Osteoblast (primary cell): Measurements from ENCODE around the gene MLIP. TPM values are rescaled to one million over a fixed set of nuclear protein-coding genes. Genes with fewer than 3 reads are reported as not detected.

Source experiments
- DNase-seq: peaks from one replicate; pipeline ENCODE4 v3.0.0; 2011; ENCODE audit warnings: low spot score, mixed read lengths; ENCODE audit not compliant: insufficient read length; ENCODE audit errors: missing footprints
- H2AFZ ChIP-seq: 2 replicates; pipeline ENCODE4 v1.6.0; 2011; ENCODE audit warnings: mild to moderate bottlenecking, low read length
- H3K27ac ChIP-seq: 2 replicates; pipeline ENCODE4 v1.5.1; 2011; ENCODE audit warnings: mild to moderate bottlenecking, low read depth, low read length, moderate library complexity
- H3K27me3 ChIP-seq: 2 replicates; pipeline ENCODE4 v1.6.0; 2012; ENCODE audit warnings: mild to moderate bottlenecking, control low read depth, inconsistent platforms, low read length, moderate library complexity; ENCODE audit not compliant: insufficient read depth
- H3K36me3 ChIP-seq: 2 replicates; pipeline ENCODE4 v1.5.1; 2011; ENCODE audit warnings: mild to moderate bottlenecking, low read length, control low read depth, moderate library complexity; ENCODE audit not compliant: insufficient read depth
- H3K4me1 ChIP-seq: 2 replicates; pipeline ENCODE4 v1.5.1; 2011; ENCODE audit warnings: mild to moderate bottlenecking, low read length, control low read depth, moderate library complexity; ENCODE audit not compliant: insufficient read depth
- H3K4me2 ChIP-seq: 2 replicates; pipeline ENCODE4 v1.6.0; 2011; ENCODE audit warnings: mild to moderate bottlenecking, low read length; ENCODE audit not compliant: insufficient read depth
- H3K4me3 ChIP-seq: fragments of 200-600 bp; sonication (generic); 3 replicates; pipeline ENCODE4 v1.5.1; 2012; ENCODE audit warnings: mild to moderate bottlenecking, low read length, inconsistent platforms; ENCODE audit not compliant: insufficient read depth
- H3K79me2 ChIP-seq: 2 replicates; pipeline ENCODE4 v1.6.0; 2012; ENCODE audit warnings: mild to moderate bottlenecking, low read length, control low read depth, inconsistent platforms; ENCODE audit not compliant: insufficient read depth
- H3K9me3 ChIP-seq: 2 replicates; pipeline ENCODE4 v1.5.1; 2011; ENCODE audit warnings: low read depth, low read length, control low read depth
- H4K20me1 ChIP-seq: 2 replicates; pipeline ENCODE4 v1.6.0; 2012; ENCODE audit warnings: mild to moderate bottlenecking, low read length, control low read depth; ENCODE audit not compliant: insufficient read depth
- CTCF ChIP-seq: IDR thresholded peaks from 2 replicates; pipeline ENCODE4 v1.5.1; 2011; ENCODE audit warnings: mild to moderate bottlenecking, low read depth, low read length, moderate library complexity; ENCODE audit errors: extremely low read depth
- total RNA-seq: library from RNA; depleted of rRNA; stranded (reverse); fragments of >200 nt; gene quantifications from 2 replicates; pipeline ENCODE4 v1.2.3, GENCODE V29; 2012

Gene MLIP
- total RNA-seq, 1 donor = 0.36 TPM

GRCh38 chr6:54285595-54285994 is 174.4 kb downstream of the MLIP start:
- H3K4me3 ChIP-seq = no peak overlapping the region
- no peak for TF ChIP-seq CTCF
- no peak overlapping the region for H3K4me2 ChIP-seq
- no peaks in the 10 kb centered on the region for H3K79me2 ChIP-seq
- no peaks in the 10 kb centered on the region for H4K20me1 ChIP-seq
- no peaks in the 10 kb centered on the region for H3K9me3 ChIP-seq
- no peaks in the 10 kb centered on the region for H3K27me3 ChIP-seq
- H3K36me3 ChIP-seq = no peaks in the 10 kb centered on the region
- no peak overlapping the region for H3K27ac ChIP-seq
- DNase-seq = no peak
- no peak overlapping the region for H2AFZ ChIP-seq
- peaks cover 17% of the 10 kb centered on the region for H3K4me1 ChIP-seq

DNA sequence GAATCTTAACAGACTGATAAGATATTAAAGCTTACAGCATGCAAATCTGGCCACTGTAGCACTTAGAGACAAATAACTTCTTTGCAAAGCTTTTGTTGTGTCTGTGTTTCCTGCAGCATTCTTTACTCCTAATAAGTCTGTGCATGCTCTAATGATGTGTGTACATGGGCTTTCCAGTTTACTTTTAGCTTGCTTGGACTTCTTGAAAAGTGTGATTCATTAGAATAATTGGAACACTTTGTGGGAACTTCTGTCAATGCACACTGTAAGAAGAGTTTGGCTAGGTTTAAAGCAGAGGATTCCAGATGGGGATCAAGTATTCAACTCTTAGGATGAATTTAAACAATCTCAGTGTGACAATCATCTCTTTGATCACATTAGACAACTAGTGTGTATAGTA is 174.9 kb downstream of the MLIP start:
- no peak for DNase-seq
- no peaks in the 10 kb centered on the region for H3K36me3 ChIP-seq
- TF ChIP-seq CTCF = no peak
- H3K4me3 ChIP-seq = no peak overlapping the region
- peak overlapping the region; percentile 15 for H2AFZ ChIP-seq
- no peaks in the 10 kb centered on the region for H3K9me3 ChIP-seq
- H3K4me2 ChIP-seq = no peak overlapping the region
- peaks cover 22% of the 10 kb centered on the region for H3K4me1 ChIP-seq
- no peaks in the 10 kb centered on the region for H3K79me2 ChIP-seq
- no peaks in the 10 kb centered on the region for H4K20me1 ChIP-seq
- H3K27ac ChIP-seq = no peak overlapping the region
- H3K27me3 ChIP-seq = no peaks in the 10 kb centered on the region

DNA sequence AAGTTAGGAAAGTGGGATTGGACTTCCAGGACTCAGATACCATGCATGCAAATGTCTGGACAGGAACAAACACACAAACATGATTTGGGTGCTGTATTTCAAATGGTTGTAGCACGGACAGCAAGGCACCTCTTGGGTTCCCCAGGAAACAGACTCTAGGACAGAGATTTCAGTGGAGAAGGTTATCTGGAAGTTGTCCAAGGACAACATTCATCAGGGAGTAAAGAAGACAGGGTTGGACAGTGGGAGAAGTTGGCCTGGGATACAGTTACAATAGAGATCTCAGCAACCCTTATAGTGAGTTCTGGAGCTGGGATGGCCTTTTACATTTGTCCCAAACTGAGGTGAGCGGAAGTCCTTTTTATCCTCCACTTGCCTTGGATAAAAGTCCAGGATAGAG is 177.2 kb downstream of the MLIP start:
- Histone ChIP-seq H2AFZ (no peak overlapping the region), H3K4me1 (peaks cover 17% of the 10 kb centered on the region), H3K27me3 (no peaks in the 10 kb centered on the region), H3K4me2 (no peak overlapping the region), H3K27ac (no peak overlapping the region), H3K9me3 (no peaks in the 10 kb centered on the region), H4K20me1 (no peaks in the 10 kb centered on the region), H3K79me2 (no peaks in the 10 kb centered on the region), H3K4me3 (no peak overlapping the region), H3K36me3 (no peaks in the 10 kb centered on the region)
- no peak for DNase-seq
- TF ChIP-seq CTCF = no peak

GRCh38 chr6:54289426-54289825 is 178.2 kb downstream of the MLIP start:
- H3K4me2 ChIP-seq = no peak overlapping the region
- no peaks in the 10 kb centered on the region for H4K20me1 ChIP-seq
- no peak overlapping the region for H2AFZ ChIP-seq
- no peaks in the 10 kb centered on the region for H3K9me3 ChIP-seq
- H3K36me3 ChIP-seq = no peaks in the 10 kb centered on the region
- peaks cover 21% of the 10 kb centered on the region for H3K4me1 ChIP-seq
- DNase-seq = no peak
- H3K27ac ChIP-seq = no peak overlapping the region
- no peaks in the 10 kb centered on the region for H3K27me3 ChIP-seq
- TF ChIP-seq CTCF = no peak
- no peaks in the 10 kb centered on the region for H3K79me2 ChIP-seq
- no peak overlapping the region for H3K4me3 ChIP-seq
